GM21717 (cell line): ENCODE data around the gene CDC42BPB.

Source experiments
- ATAC-seq: cut with Tn5 transposase; IDR thresholded peaks from one replicate; pipeline ENCODE4 v1.9.1; 2021; ENCODE audit warnings: mild to moderate bottlenecking, moderate library complexity; ENCODE audit not compliant: unreplicated experiment

The CDC42BPB gene

GRCh38 chr14:103073876-103074728 lies 16.8 kb upstream of the CDC42BPB start:
- ATAC-seq: no peak

- ATAC-seq: no peak
Observed at GRCh38 chr14:103073367-103073875, 16.1 kb upstream of the CDC42BPB start.

- no peak for ATAC-seq
Observed at GRCh38 chr14:103072595-103073366, 15.4 kb upstream of the CDC42BPB start.

- ATAC-seq: no peak
Observed at GRCh38 chr14:103071544-103072251, 14.3 kb upstream of the CDC42BPB start.

GRCh38 chr14:103070971-103071542 lies 13.7 kb upstream of the CDC42BPB start:
- no peak for ATAC-seq

GRCh38 chr14:103070263-103070885 lies 13.0 kb upstream of the CDC42BPB start:
- no peak for ATAC-seq

- no peak for ATAC-seq
Observed at GRCh38 chr14:103068351-103069073, 11.2 kb upstream of the CDC42BPB start.

GRCh38 chr14:103067231-103067954 lies 10.0 kb upstream of the CDC42BPB start:
- ATAC-seq: no peak

GRCh38 chr14:103066399-103066798 lies 9.1 kb upstream of the CDC42BPB start:
- ATAC-seq: no peak

GRCh38 chr14:103065861-103066260 lies 8.5 kb upstream of the CDC42BPB start:
- no peak for ATAC-seq

GRCh38 chr14:103064978-103065377 lies 7.6 kb upstream of the CDC42BPB start:
- ATAC-seq: no peak

- ATAC-seq: no peak
Observed at GRCh38 chr14:103064436-103064835, 7.1 kb upstream of the CDC42BPB start.

- ATAC-seq: no peak
Observed at GRCh38 chr14:103061482-103061976, 4.2 kb upstream of the CDC42BPB start.

GRCh38 chr14:103059556-103059955 lies 2.2 kb upstream of the CDC42BPB start:
- no peak for ATAC-seq

GRCh38 chr14:103058164-103059055 lies 1.1 kb upstream of the CDC42BPB start:
- ATAC-seq: no peak

GRCh38 chr14:103057028-103057371 lies 349 bp downstream of the CDC42BPB start:
- ATAC-seq: no peak

GRCh38 chr14:103056322-103057027 lies 874 bp downstream of the CDC42BPB start:
- peak; percentile 22 for ATAC-seq
